COLO829 (cell line): Measurements from ENCODE around the gene PEAK3.
A peak's percentile ranks its signal among the peaks of the same experiment; 100 is the strongest.

Experiments used
- DNase-seq: peaks from one replicate; pipeline ENCODE4 v3.0.0; 2012; ENCODE audit warnings: low spot score

Gene PEAK3

GRCh38 chr19:2270423-2271233, 11.3 kb downstream of the PEAK3 start:
- peak; percentile 66 for DNase-seq

GRCh38 chr19:2270157-2270422, 11.9 kb downstream of the PEAK3 start:
- no peak for DNase-seq

GRCh38 chr19:2269244-2270156, 12.5 kb downstream of the PEAK3 start:
- DNase-seq: peak; percentile 100

GRCh38 chr19:2268861-2269243, 13.1 kb downstream of the PEAK3 start:
- no peak for DNase-seq

GRCh38 chr19:2268480-2268830, 13.5 kb downstream of the PEAK3 start:
- no peak for DNase-seq

GRCh38 chr19:2266183-2266993, 15.6 kb downstream of the PEAK3 start:
- DNase-seq: peak; percentile 43

- DNase-seq: no peak
These were observed 20.4 kb downstream of the PEAK3 start for GRCh38 chr19:2261438-2262172.

- no peak for DNase-seq
These were observed 21.6 kb downstream of the PEAK3 start for GRCh38 chr19:2260341-2260805.

GRCh38 chr19:2259336-2259735, 22.6 kb downstream of the PEAK3 start:
- no peak for DNase-seq

GRCh38 chr19:2255982-2256685, 25.8 kb downstream of the PEAK3 start, which contains the start of gene JSRP1:
Gene JSRP1 (minus strand): TSS chr19:2256417. CDS start chr19:2255314, 1,103 bp downstream.
- DNase-seq: no peak

GRCh38 chr19:2255112-2255845, 26.7 kb downstream of the PEAK3 start:
- no peak for DNase-seq

- no peak for DNase-seq
These were observed 27.7 kb downstream of the PEAK3 start for GRCh38 chr19:2254064-2254872.

GRCh38 chr19:2253106-2254063, 28.6 kb downstream of the PEAK3 start:
- DNase-seq: no peak

GRCh38 chr19:2252797-2253105, 29.2 kb downstream of the PEAK3 start:
- no peak for DNase-seq

GRCh38 chr19:2252055-2252796, 29.7 kb downstream of the PEAK3 start:
- DNase-seq: no peak

GRCh38 chr19:2251106-2252054, 30.6 kb downstream of the PEAK3 start:
- no peak for DNase-seq

GRCh38 chr19:2250766-2251105, 31.2 kb downstream of the PEAK3 start:
- no peak for DNase-seq
